Putamen (tissue), 1 donor: ENCODE data around the gene SORL1-AS1.

ENCODE experiments used
- DNase-seq: peaks from one replicate; pipeline ENCODE4 v3.0.0-alpha.2; 2016; ENCODE audit warnings: low spot score

Gene SORL1-AS1

GRCh38 chr11:121474680-121475079 is 21.9 kb upstream of the SORL1-AS1 start:
- DNase-seq = no peak

GRCh38 chr11:121473064-121473777 is 20.5 kb upstream of the SORL1-AS1 start:
- peak; percentile 59 for DNase-seq

- DNase-seq = no peak
Observed at GRCh38 chr11:121472312-121472711, 19.5 kb upstream of the SORL1-AS1 start.

GRCh38 chr11:121471167-121471566 is 18.4 kb upstream of the SORL1-AS1 start:
- no peak for DNase-seq

- DNase-seq = no peak
Observed at GRCh38 chr11:121469910-121470309, 17.1 kb upstream of the SORL1-AS1 start.

GRCh38 chr11:121467965-121468364 is 15.2 kb upstream of the SORL1-AS1 start:
- no peak for DNase-seq

GRCh38 chr11:121467471-121467870 is 14.7 kb upstream of the SORL1-AS1 start:
- DNase-seq = no peak

- no peak for DNase-seq
Observed at GRCh38 chr11:121466063-121466794, 13.5 kb upstream of the SORL1-AS1 start.

GRCh38 chr11:121465709-121466062 is 12.9 kb upstream of the SORL1-AS1 start:
- DNase-seq = no peak

GRCh38 chr11:121464352-121464946 is 11.7 kb upstream of the SORL1-AS1 start:
- no peak for DNase-seq

- no peak for DNase-seq
Observed at GRCh38 chr11:121463689-121464335, 11.0 kb upstream of the SORL1-AS1 start.

GRCh38 chr11:121461843-121462242 is 9.1 kb upstream of the SORL1-AS1 start:
- no peak for DNase-seq

GRCh38 chr11:121460941-121461514 is 8.3 kb upstream of the SORL1-AS1 start:
- DNase-seq = no peak

GRCh38 chr11:121459413-121460017 is 6.7 kb upstream of the SORL1-AS1 start:
- DNase-seq = no peak

- no peak for DNase-seq
Observed at GRCh38 chr11:121458551-121458950, 5.8 kb upstream of the SORL1-AS1 start.

GRCh38 chr11:121456816-121457431 is 4.2 kb upstream of the SORL1-AS1 start:
- no peak for DNase-seq

GRCh38 chr11:121456151-121456550 is 3.4 kb upstream of the SORL1-AS1 start:
- no peak for DNase-seq

GRCh38 chr11:121455115-121455514 is 2.3 kb upstream of the SORL1-AS1 start:
- no peak for DNase-seq

- DNase-seq = no peak
Observed at GRCh38 chr11:121453589-121454299, 977 bp upstream of the SORL1-AS1 start.

GRCh38 chr11:121451986-121452608 is 670 bp downstream of the SORL1-AS1 start, which contains the start of gene SORL1:
Gene SORL1, plus strand, starts transcription at chr11:121452314. Its CDS starts 18 bp downstream, at chr11:121452332.
- DNase-seq = peak; percentile 72
